Measurements from ENCODE around the gene ENPP7.

The ENPP7 gene

DNA sequence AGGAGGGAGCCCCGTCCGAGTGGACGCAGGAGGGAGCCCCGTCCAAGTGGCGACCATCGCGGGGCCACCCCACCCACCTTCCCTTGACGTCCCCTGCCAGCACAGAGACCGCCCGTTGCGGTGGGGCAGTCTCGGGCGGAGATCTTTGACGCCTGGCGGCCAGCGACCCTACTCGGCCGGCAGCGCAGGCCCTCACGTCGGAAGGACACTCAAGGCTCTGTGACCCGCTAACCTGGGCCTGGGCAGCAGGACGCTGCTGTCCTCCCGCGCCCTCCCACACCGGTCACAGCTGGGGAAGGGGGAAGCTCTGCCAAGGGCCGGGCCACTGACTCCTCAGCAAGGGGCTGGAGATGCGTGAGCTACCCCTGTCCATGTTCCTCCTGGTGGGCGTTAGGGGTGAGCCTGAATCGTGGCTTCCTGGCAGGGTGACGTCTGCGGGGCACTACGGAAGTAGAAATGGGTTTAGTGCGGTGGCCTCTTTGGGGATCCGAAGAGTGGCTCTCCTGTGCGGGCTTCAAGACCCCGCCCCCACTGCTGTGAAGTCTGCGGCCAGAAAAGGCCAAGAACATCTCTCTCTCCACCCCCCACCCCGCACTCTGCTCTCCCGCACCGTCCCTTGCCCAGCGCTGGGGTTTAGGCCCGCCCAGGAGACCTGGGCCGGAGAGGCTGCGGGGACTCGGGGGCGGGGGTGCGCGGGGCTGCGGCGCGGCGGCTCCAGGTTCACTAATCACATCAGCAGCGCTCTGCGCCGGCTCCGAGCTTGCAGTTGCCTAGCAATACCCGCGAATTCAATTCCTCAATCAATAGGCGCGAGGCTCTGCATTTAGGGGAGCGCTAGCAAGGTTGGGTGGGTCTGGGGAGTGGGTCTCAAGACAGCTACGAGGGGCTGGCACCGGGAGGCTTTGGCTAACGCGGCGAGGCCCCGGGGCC is 60.3 kb downstream of the ENPP7 start:
- H2AFZ ChIP-seq (ENCODE audit: low read depth, low read length, severe bottlenecking): no peak overlapping the region
- peaks cover 5% of the 10 kb centered on the region for H3K79me2 ChIP-seq (ENCODE audit: insufficient read depth, low read length)
- no peak for TF ChIP-seq EZH2phosphoT487 (conservative IDR thresholded peaks at IDR 0.05; ENCODE audit: low read length)
- TF ChIP-seq, protein P1, sequence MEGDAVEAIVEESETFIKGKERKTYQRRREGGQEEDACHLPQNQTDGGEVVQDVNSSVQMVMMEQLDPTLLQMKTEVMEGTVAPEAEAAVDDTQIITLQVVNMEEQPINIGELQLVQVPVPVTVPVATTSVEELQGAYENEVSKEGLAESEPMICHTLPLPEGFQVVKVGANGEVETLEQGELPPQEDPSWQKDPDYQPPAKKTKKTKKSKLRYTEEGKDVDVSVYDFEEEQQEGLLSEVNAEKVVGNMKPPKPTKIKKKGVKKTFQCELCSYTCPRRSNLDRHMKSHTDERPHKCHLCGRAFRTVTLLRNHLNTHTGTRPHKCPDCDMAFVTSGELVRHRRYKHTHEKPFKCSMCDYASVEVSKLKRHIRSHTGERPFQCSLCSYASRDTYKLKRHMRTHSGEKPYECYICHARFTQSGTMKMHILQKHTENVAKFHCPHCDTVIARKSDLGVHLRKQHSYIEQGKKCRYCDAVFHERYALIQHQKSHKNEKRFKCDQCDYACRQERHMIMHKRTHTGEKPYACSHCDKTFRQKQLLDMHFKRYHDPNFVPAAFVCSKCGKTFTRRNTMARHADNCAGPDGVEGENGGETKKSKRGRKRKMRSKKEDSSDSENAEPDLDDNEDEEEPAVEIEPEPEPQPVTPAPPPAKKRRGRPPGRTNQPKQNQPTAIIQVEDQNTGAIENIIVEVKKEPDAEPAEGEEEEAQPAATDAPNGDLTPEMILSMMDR (IDR thresholded peaks at IDR 0.05; ENCODE audit: insufficient read depth, low read length, poor library complexity, severe bottlenecking): no peak
- H3K9ac ChIP-seq (ENCODE audit: low read length): no peak overlapping the region
- H3K4me2 ChIP-seq (ENCODE audit: low read depth, low read length, poor library complexity, severe bottlenecking): no peak overlapping the region
- no peaks in the 10 kb centered on the region for H4K20me1 ChIP-seq (ENCODE audit: low read depth, low read length)
- H3K27me3 ChIP-seq (ENCODE audit: low read length): no peaks in the 10 kb centered on the region
- H3K36me3 ChIP-seq (ENCODE audit: low read length): no peaks in the 10 kb centered on the region
- no peak overlapping the region for H3K4me3 ChIP-seq (ENCODE audit: insufficient read depth, low read length, poor library complexity, severe bottlenecking)
- H3K9me3 ChIP-seq (ENCODE audit: insufficient read depth, low read length): no peaks in the 10 kb centered on the region
- no peaks in the 10 kb centered on the region for H3K9me2 ChIP-seq (replicated peaks; ENCODE audit: insufficient read depth, low read length)
- no peak overlapping the region for H3K27ac ChIP-seq (ENCODE audit: low read depth, low read length)
- 0 out of 2 replicates have a peak, but pooled peaks cover 2% of the 10 kb centered on the region for H3F3A ChIP-seq (ENCODE audit: insufficient read depth)

DNA sequence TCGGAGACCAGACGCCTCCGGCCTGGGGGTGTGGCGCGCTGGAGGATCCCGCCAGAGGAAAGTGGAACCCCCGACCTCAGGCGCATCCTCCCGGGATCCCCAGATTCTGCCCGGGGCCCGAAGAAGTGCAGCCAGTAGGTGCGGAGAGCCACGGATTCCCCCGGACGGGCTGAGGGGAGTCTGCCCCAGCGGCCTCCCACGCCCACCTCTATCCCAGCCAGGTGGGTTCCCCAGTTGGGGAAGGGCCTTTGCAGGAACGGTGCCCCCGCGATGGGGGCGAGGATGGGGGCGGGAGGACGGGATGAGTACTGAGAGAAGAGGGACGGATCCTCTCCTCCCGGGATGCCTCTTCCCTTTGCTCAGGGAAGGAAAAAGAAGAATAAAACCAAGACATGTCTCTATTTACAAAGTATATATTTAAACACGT is 61.0 kb downstream of the ENPP7 start:
- H3K4me2 ChIP-seq (ENCODE audit: low read depth, low read length, poor library complexity, severe bottlenecking): no peak overlapping the region
- H2AFZ ChIP-seq (ENCODE audit: low read depth, low read length, severe bottlenecking): no peak overlapping the region
- 0 out of 2 replicates have a peak, but pooled peaks cover 2% of the 10 kb centered on the region for H3F3A ChIP-seq (ENCODE audit: insufficient read depth)
- H3K36me3 ChIP-seq (ENCODE audit: low read length): no peaks in the 10 kb centered on the region
- H3K27me3 ChIP-seq (ENCODE audit: low read length): no peaks in the 10 kb centered on the region
- peaks cover 6% of the 10 kb centered on the region for H3K79me2 ChIP-seq (ENCODE audit: insufficient read depth, low read length)
- H3K9me3 ChIP-seq (ENCODE audit: insufficient read depth, low read length): no peaks in the 10 kb centered on the region
- H3K9ac ChIP-seq (ENCODE audit: low read length): no peak overlapping the region
- H4K20me1 ChIP-seq (ENCODE audit: low read depth, low read length): no peaks in the 10 kb centered on the region
- no peak overlapping the region for H3K27ac ChIP-seq (ENCODE audit: low read depth, low read length)
- no peak overlapping the region for H3K4me3 ChIP-seq (ENCODE audit: insufficient read depth, low read length, poor library complexity, severe bottlenecking)
- TF ChIP-seq, protein P1 (IDR thresholded peaks at IDR 0.05; ENCODE audit: insufficient read depth, low read length, poor library complexity, severe bottlenecking): no peak
- TF ChIP-seq EZH2phosphoT487 (conservative IDR thresholded peaks at IDR 0.05; ENCODE audit: low read length): no peak
- no peaks in the 10 kb centered on the region for H3K9me2 ChIP-seq (replicated peaks; ENCODE audit: insufficient read depth, low read length)
